ENCODE measurements around the gene NSMCE4A. TPM values are rescaled to one million over a fixed set of nuclear protein-coding genes. Genes with fewer than 3 reads are reported as not detected.
A peak's percentile ranks its signal among the peaks of the same experiment; 100 is the strongest.

NSMCE4A gene
- total and polyA plus RNA-seq, 9 of the 15 experiments (the other 6 are each of a cell fraction or from before 2014, with no cell fraction given) = 8.4 to 88.5 (median 46.4) TPM

DNA sequence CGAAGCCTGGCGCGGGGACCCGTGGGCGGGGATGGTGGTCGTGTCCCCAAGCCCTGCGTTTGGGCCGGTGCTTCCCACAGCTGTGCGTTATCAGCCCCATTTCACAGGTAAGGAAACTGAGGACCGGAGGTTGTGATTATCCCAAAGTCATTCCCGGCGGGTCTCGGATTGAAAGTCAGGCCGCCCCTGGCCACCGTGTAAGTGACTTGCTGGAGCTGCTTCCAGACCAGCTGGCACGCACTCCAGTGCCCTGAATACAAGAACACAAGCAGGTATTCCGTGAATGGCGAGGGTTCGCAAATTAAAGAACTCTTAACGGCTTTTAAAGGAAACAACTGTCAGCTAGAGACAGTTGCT, 46.5 kb downstream of the NSMCE4A start (continued):
- TF ChIP-seq, protein P1, sequence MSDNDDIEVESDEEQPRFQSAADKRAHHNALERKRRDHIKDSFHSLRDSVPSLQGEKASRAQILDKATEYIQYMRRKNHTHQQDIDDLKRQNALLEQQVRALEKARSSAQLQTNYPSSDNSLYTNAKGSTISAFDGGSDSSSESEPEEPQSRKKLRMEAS (CRISPR knock-in tag; IDR thresholded peaks at IDR 0.05) = peak; percentile 25; the same call in 1 of the 2 replicates
- no peak for TF ChIP-seq TEAD4 (IDR thresholded peaks at IDR 0.05; ENCODE audit: low read length)
- no peak for TF ChIP-seq TEAD4 (CRISPR knock-in tag; IDR thresholded peaks at IDR 0.05; ENCODE audit: borderline replicate concordance)
- peak; percentile 82 for TF ChIP-seq RBM25 (IDR thresholded peaks at IDR 0.05; ENCODE audit: low read depth, low read length, severe bottlenecking)
- peak; percentile 56; the same call in 1 of the 2 replicates for TF ChIP-seq CBX1 (IDR thresholded peaks at IDR 0.05; ENCODE audit: low read depth)
- TF ChIP-seq BCOR (IDR thresholded peaks at IDR 0.05) = peak; percentile 85; the same call in 1 of the 2 replicates
- TF ChIP-seq HDAC2 (IDR thresholded peaks at IDR 0.05) = 0 out of 2 replicates have a peak, but pooled peaks have one; percentile 65
- TF ChIP-seq, protein P2, sequence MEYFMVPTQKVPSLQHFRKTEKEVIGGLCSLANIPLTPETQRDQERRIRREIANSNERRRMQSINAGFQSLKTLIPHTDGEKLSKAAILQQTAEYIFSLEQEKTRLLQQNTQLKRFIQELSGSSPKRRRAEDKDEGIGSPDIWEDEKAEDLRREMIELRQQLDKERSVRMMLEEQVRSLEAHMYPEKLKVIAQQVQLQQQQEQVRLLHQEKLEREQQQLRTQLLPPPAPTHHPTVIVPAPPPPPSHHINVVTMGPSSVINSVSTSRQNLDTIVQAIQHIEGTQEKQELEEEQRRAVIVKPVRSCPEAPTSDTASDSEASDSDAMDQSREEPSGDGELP (CRISPR knock-in tag; IDR thresholded peaks at IDR 0.05; ENCODE audit: borderline replicate concordance) = peak; percentile 28; the same call in 1 of the 2 replicates
- no peak for TF ChIP-seq CBX2 (IDR thresholded peaks at IDR 0.05; ENCODE audit: insufficient read depth, low read length, poor library complexity, severe bottlenecking)
- TF ChIP-seq, protein P3, sequence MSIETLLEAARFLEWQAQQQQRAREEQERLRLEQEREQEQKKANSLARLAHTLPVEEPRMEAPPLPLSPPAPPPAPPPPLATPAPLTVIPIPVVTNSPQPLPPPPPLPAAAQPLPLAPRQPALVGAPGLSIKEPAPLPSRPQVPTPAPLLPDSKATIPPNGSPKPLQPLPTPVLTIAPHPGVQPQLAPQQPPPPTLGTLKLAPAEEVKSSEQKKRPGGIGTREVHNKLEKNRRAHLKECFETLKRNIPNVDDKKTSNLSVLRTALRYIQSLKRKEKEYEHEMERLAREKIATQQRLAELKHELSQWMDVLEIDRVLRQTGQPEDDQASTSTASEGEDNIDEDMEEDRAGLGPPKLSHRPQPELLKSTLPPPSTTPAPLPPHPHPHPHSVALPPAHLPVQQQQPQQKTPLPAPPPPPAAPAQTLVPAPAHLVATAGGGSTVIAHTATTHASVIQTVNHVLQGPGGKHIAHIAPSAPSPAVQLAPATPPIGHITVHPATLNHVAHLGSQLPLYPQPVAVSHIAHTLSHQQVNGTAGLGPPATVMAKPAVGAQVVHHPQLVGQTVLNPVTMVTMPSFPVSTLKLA (conservative IDR thresholded peaks at IDR 0.05) = 0 out of 4 replicates have a peak, but pooled peaks of 1 of the 2 experiments have one; percentile 0

Data from K562 (cell line).